HepG2 (cell line): ENCODE data around the gene IRF4.

Experiments used
- CTCF ChIP-seq: sonication (generic); formaldehyde crosslinking; IDR thresholded peaks from 2 replicates; pipeline ENCODE4 v1.5.0; 2020; ENCODE audit warnings: mild to moderate bottlenecking, missing genetic modification reagents, moderate library complexity
- IRF9 ChIP-seq: sonication (generic); formaldehyde crosslinking; IDR thresholded peaks from 2 replicates; pipeline ENCODE4 v1.8.0; 2022; ENCODE audit warnings: missing genetic modification reagents, mild to moderate bottlenecking, borderline replicate concordance
- MEIS2 ChIP-seq: sonication (generic); formaldehyde crosslinking; IDR thresholded peaks from 2 replicates; pipeline ENCODE4 v1.9.0; 2021; ENCODE audit warnings: mild to moderate bottlenecking, missing genetic modification reagents
- SP2 ChIP-seq: sonication (generic); formaldehyde crosslinking; IDR thresholded peaks from 2 replicates; pipeline ENCODE4 v1.5.1; 2020; ENCODE audit warnings: mild to moderate bottlenecking, missing genetic modification reagents
- TCF7 ChIP-seq: sonication (generic); IDR thresholded peaks from 2 replicates; pipeline ENCODE4 v1.6.1; 2016; ENCODE audit warnings: antibody characterized with exemption, low read depth

DNA sequence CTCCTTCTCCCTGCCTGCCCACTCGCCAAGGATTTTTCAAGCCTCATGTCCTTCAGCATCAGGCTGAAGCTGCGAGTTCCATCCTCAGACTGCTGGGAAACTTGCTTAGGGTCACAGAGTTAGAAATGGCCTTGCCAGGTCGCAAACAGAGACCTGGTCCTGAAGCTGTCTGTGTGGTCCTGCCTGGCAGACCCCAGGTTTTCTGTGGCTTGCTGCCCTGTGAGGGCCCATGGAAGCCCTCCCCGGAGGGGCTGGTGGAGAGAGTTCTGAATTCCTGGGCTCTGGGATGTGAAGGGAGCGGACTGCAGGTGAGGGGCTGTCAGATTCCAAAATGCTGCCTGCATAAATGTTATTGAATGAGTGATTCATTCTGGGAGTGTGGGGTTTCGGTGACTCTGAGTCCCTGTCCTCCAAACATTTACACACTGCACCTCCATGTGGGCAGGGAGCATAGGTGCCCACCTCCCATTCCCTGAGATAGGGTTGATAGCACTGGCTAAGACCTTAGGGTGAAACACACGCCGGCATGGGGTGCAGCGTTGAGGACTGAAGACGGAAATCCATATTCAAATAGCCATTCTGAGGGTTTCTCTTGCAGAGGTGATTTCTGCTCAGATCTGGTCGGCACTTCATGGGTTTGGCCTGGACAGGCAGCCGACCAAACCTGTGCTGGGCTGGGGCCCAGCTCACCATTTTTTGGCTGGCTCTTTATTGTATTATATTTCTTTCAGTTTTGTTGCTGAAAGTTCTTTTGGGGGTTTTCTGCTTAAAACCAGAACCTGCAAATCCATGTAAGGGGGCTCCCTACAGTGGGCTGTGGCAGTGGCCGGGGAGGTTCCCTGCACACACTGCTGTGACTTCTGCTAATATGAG lies 21.8 kb upstream of the IRF4 start:
- TF ChIP-seq IRF9 (CRISPR knock-in tag) (no peak), CTCF (CRISPR knock-in tag) (no peak; the same call in 1 of the 2 replicates), SP2 (CRISPR knock-in tag) (no peak), TCF7 (no peak), MEIS2 (CRISPR knock-in tag) (no peak)
